Measurements from ENCODE around the gene JADE3.

DNA sequence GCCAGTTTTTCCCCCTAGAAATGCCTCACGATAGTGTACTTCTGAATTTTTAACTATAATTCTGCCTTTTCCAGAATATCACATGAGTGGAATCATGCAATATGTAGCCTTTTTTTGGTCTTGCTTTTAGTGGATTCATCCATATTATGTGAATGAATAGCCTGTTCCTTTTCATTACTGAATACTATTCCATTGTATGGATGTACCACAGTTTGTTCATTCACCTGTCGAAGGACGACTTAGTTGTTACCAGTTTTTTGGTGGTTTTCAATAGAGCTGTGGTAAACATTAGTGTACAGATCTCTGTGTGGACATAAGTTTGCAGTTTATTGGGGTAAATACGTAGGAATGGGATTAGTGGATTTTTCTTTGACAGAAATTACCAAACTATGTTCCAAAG, 8.0 kb downstream of the JADE3 start:
- no peak for TF ChIP-seq EZH2phosphoT487 (IDR thresholded peaks at IDR 0.05; ENCODE audit: borderline replicate concordance)
- TF ChIP-seq CTCF (IDR thresholded peaks at IDR 0.05 in 2 of 3, conservative IDR thresholded peaks at IDR 0.05 in 1 of 3; ENCODE audit: borderline replicate concordance in 1 of 3, insufficient read depth in 1 of 3, low read depth in 2 of 3, low read length in 2 of 3): no peak

All from HCT116 (cell line).